NCI-H446 treated with DMSO at 0.1 percent for 48 hours (cell line): ENCODE data around the gene DAZAP2.
"Not testable (repeated sequence)": the region's sequence is repeated elsewhere in the genome, so short reads cannot be mapped to it uniquely, and the experiment has no call there.

ENCODE experiments used
- DNase-seq: peaks from one replicate; lab custom pipeline; 2025; lab: John Stamatoyannopoulos, UW

DAZAP2 gene

DNA sequence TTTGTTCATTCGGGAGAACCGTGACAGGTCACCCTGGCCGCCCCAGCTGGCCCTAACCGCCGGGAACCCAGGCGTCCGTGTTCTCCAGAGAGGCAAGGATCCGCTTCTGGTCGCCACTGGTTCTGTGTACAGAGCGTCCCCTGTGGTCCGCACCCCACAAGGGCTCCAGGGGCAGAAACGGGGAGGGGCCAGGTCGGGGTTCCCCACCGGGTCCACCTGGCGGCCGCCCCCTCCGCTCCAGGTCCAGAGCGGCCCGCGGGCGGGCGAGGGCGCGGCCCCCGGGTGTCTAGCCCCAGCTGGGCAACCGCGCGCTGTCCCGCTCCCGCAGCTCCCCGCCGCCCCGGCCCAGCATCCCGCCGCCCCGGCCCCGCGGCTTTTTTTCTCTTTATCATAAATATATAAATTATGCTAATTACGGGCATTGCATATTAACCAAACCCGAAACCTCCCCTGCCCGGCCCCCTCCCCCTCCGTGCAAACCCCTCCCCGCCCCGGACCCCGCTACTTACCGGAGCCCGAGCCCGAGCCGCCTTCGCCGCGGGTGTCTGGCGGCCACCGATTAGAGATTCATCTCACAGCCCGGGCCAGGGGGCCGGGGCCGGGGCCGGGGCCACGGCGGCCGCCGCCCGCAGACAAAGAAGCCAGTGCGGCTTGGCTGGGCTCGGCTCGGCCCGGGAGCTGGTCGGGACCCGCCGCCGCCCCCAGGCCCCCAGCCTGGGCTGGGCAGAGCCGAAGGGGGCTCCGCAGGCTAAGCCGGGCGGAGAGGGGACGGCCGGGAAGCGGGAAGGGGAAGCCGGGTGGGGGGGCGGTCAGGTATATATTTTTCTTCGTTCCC is 21.3 kb upstream of the DAZAP2 start:
- DNase-seq, result no peak

DNA sequence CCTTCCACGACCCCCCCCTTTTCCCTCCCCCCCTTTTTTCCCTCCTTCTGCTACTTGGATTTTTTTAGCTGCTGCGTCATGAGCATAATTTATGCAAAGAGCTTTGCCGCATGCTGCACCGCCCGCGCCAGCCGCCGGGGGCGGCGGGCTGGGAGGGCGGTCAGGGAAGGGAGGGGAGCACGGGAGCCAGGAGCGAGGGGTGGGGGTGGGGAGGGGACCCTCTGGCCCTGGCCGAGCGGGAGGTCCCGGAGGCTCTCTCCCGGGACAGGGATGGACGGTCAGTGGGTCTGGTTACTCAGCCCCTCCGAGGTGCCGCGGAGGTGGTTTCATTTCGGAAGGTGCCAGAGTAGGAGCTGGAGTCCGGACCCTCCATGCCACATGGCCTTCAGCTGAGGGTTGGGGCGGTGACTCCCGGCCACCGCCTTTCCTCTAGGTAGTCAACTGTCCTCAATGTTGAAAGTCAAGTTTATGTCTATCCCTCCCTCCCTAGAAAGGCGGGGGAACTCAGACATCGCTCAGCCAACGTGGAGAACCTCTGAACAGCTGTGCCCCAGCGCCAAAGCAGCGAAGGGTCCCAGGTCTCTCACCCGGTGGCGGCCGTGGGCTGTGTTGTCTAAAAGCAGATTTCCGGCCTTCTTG is 20.5 kb upstream of the DAZAP2 start, which contains the start of gene POU6F1:
Gene POU6F1, minus strand, starts transcription at position 95 of the 639 bp plus-strand sequence. CDS start 11,226 bp downstream, outside the sequence.
- DNase-seq, result peak; percentile 52

DNA sequence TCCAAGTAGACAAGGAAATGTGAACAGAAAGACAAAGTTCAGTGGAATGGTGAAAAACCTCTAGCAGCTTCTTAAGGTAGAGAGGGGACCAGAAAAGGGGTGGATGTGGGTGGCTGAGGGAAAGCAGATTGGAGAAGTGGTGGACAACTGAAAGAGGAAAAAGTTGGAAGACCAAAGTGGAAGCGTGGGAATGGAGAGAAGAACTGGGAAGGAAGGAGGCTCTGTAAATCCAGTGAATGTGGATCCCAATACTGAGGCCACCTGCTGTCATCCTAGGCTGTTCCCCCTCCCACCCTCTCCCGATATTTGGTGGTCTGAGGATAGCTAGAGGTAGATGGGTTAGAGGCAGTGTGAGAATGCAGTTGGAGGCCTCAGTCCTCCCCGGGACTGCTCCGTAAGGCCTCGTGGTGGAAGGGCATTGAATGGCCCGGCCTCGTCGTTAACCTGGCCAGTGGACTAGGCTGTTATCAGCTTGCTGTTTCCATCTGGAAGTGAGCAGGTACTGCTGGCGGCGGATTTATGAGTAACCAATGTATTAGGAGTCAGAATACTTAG is 19.9 kb upstream of the DAZAP2 start:
- DNase-seq, result no peak

DNA sequence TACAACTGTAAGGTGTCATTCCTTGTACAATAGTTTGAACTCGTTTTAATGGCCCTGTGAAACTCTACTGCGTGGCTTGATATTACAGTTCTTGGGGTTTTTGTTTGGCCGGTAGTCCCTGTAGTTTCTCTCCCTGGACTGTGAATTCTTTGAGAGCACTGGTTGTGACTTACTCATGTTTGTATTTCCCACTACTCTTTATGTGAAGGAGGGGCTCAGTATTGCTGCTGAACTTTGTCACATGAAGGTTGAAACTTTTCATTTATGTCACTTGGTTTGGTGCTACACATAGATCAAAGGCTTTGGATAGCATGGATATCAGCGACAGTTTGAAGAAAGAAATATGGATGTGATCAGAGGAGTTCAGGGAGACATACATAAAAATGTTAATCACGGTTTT is 19.3 kb upstream of the DAZAP2 start:
- no peak for DNase-seq

DNA sequence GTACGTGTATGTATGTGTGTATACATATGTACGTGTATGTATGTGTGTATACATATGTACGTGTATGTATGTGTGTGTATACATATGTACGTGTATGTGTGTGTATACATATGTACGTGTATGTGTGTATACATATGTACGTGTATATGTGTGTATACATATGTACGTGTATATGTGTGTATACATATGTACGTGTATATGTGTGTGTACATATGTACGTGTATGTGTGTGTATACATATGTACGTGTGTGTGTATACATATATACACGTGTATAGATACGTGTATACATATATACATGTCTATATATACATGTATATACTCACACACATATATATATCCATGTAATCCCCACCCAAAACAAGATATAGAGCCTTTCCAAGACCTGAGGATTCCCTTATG is 18.8 kb upstream of the DAZAP2 start:
- not testable (repeated sequence) for DNase-seq

DNA sequence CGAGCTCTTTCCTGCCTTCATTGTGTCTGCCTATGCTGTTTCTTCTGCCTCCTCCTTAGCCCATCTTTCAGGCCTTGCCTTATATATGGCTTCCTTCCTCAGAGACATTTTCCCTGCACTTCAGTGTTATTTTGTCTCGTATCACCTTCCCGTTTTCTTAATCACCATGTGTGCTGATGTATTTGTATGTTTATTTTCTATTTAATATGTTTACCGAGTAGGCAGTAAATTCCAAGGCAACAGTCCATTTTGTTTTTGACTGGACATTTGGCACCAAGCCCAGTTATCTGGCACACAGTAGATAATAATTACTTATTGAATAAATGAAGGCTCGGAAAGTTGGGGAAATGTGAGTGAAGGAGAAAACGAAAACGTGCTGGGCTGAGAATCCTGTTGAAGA is 16.2 kb upstream of the DAZAP2 start:
- no peak for DNase-seq

DNA sequence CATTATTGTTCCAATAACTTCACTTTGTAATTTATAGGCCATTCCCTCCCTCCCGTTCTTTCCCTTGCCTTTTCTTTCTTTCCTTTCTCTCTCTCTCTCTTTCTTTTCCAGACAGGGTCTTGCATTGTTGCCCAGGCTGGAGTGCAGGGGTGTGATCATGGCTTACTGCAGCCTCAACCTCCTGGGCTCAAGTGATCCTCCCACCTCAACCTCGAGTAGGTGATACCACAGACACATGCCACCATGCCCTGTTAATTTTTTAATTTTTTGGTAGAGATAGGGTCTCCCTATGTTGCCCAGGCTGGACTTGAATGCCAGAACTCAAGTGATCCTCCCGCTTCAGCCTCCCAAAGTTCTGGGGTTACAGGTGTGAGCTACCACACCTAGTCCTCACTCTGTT is 14.0 kb upstream of the DAZAP2 start:
- DNase-seq, result no peak

DNA sequence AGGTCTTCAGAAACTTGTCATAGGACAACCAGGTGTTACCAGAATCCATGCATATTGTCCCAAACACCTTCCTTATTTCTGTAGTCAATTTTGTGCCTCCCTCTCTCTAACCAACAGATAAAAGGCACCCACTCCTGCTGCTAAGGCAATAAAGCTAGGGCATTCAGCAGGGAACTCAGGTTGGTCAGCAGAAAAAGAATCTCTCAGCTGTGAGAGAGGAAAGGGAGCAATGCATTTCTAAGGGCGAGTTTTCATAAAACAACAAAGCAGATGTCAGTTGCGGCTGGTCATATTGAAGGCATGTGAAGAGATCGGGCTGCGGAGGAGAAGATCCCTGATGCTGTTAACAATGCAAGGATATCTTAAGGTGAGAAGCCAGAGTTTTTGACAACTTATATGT is 13.4 kb upstream of the DAZAP2 start:
- no peak for DNase-seq

DNA sequence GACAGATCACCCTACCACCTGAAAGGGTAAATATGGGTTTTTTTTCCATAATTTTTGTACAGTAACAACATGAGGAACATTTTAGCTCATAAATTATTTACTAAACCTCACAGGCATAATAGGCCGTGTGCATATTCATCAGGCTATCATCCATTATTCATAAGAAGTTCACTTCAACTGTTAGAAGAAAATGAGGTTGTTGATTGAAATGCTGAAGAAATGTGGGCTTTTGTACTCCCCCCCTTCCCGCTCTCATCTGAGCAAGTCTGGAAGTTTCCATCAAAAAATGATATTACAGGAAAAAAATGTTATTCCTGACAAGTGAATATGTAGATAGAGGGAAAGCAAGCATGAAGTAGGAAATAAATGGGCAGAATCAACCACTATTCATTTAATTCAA is 12.9 kb upstream of the DAZAP2 start:
- no peak for DNase-seq

DNA sequence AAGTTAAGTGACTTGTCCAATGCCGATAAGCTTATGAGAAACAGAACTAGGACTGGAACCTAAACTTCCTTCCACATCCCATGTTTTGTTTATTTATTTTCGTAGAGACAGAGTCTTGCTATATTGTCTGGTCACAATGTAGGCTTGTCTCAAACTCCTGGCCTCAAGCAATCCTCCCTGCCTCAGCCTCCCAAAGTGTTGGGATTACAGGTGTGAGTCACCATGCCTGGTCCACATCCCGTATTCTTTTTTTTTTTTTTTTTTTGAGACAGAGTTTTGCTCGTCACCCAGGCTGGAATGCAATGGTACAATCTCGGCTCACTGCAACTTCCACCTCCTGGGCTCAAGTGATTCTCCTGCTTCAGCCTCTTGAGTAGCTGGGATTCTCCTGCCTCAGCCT is 11.5 kb upstream of the DAZAP2 start:
- not testable (repeated sequence) for DNase-seq

DNA sequence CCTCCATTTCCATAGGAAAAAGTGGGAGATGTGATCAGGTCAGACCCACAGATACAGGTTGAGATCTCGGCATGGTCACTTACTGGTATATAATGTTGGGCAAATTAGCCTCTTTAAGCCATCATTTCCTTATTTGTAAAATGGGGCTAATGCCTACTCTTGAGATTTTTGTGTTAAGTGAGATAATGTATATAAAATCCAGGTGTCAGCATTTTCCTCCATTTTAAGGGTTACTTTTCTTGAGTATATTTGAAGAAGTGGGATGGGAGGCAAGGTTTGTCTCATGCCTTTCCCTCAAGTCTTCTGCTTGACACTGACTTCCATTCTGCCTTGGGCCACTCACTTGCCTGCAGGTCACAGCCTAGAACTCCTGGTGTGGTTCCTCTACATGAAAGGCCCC is 10.7 kb upstream of the DAZAP2 start:
- no peak for DNase-seq

DNA sequence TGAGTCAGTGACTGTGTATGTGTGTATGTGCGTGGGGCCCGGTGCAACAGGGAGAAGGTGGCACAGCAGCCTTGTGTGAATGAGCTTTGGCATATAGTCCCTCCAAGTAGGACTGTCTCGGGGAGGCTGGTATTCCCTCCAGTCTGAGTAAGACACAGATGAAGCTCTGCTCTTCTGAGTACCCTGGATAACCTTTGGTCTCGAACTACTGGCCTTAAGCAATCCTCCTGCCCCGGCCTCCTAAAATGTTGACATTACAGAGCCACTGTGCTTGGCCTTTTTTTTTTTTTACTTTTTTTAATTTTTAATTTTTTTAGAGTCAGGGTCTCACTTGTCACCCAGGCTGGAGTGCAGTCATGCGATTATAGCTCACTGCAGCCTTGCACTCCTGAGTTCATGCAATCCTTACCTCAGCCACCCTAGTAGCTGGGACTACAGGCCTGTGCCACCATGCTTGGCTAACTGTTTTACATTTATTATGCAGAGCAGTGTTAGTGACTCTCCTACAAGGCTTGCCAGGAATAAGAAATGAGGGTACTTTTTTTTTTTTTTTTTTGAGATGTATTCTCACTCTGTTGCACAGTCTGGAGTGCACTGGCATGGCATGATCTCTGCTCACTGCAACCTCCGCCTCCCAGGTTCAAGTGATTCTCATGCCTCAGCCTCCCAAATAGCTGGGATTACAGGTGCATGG is 9.4 kb upstream of the DAZAP2 start:
- no peak for DNase-seq

DNA sequence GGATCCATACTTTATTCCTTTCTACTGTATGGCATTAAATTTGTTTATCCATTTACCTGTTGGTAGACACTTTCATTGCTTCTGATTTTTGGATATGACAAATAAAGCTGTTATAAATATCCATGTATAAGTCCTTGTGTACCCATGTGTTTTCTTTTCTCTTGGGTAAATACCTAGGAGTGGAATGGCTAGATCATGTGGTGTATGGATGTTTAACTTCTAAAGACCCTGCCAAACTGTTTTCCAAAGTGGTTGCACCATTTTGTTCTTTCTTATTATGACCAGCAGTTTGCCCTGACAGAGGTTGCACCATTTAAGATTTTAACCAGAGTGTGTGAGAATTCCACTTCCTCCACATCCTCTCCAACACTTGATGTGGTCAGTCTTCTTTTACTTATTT is 6.0 kb upstream of the DAZAP2 start:
- no peak for DNase-seq

DNA sequence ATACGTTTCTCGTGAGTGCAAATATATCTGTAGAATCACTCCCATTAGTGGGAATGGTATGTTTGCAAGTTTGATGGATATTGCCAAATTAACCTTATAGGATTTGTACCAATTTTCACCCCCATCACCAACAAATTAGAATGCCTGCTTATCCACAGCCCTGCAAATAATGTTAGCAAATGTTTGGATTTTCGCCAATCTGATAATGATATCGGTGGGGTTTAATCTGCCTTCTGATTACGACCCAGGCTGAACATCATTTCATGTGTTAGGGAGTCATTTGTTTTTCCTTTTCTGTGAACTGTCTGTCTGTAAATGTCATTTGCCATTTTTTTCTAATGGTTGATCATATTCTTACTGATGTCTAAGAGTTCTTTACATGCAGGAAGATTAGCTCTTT is 4.1 kb upstream of the DAZAP2 start:
- no peak for DNase-seq

DNA sequence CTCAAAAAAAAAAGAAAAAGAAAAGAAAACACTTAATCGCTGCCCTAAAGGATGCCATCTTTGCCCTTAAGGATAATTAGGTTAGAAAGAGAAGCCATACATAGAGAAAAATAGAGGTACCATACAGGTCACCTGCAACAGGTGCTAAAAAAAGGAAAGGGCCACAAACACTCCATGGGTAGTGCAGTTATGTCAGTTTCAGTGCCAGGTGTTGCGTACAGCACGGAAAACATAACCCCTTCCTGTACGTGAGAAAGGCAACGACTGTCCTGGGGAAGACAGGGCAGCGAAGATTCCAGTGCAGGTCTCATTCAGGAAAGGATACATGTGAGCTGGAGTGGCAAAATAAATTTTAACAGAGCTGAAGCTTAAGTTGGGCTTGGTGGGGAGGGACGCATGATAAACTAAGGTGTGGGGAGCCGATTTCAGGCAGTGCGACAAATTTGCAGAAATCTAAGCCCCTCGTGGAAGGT is 553 bp upstream of the DAZAP2 start:
- DNase-seq, result no peak

DNA sequence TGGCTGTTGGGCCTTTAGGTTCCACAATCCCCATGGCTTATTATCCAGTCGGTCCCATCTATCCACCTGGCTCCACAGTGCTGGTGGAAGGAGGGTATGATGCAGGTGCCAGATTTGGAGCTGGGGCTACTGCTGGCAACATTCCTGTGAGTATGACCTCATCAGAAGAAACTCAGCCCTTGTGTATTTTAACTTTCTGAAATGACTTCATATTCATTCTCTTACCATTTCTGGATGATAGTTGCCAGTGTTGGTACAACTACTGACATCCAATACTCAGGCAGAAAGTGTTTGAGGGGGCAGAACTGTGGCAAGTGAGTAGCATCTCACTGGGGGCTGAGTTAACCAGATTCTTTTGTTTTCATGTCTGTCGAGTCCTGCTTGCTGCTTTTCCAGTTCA is 2.3 kb downstream of the DAZAP2 start:
- no peak for DNase-seq

DNA sequence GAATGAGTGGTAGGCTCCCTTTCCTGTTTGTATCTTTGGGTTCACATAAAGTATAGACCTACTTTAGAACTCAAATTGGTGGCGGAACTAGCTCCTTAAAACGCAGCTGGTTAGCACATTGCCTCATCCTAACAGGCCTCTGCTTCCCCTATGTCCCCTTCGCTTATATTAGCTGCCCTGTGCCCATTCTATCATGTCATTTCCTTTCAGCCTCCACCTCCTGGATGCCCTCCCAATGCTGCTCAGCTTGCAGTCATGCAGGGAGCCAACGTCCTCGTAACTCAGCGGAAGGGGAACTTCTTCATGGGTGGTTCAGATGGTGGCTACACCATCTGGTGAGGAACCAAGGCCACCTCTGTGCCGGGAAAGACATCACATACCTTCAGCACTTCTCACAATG is 3.5 kb downstream of the DAZAP2 start:
- DNase-seq, result no peak

DNA sequence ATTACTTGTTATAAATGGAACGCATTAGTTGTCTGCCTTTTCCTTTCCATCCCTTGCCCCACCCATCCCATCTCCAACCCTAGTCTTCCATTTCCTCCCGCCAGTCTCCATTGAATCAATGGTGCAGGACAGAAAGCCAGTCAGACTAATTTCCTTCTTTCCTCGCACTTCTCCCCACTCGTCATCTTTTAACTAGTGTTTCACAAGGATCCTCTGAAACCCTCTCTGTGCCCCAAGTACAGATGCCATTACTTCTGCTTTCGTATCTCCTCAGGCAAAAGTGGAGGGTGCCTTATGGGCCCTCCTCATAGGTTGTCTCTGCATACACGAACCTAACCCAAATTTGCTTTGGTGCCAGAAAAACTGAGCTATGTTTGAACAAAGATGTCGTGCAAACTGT is 4.2 kb downstream of the DAZAP2 start:
- no peak for DNase-seq

DNA sequence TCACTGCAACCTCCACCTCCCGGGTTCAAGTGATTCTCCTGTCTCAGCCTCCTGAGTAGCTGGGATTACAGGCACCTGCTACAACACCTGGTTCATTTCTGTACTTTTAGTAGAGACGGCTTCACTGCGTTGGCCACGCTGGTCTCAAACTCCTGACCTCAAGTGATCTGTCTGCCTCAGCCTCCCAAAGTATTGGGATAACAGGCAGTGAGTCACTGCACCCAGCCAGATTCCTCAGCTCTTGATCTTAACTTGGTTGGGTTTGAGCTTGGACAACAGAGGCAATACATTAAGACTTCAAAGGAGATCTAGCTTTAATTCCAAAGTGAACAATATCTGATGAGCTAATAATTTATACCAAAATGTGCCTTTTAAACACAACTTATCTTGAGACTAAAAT is 5.6 kb downstream of the DAZAP2 start:
- DNase-seq, result no peak

DNA sequence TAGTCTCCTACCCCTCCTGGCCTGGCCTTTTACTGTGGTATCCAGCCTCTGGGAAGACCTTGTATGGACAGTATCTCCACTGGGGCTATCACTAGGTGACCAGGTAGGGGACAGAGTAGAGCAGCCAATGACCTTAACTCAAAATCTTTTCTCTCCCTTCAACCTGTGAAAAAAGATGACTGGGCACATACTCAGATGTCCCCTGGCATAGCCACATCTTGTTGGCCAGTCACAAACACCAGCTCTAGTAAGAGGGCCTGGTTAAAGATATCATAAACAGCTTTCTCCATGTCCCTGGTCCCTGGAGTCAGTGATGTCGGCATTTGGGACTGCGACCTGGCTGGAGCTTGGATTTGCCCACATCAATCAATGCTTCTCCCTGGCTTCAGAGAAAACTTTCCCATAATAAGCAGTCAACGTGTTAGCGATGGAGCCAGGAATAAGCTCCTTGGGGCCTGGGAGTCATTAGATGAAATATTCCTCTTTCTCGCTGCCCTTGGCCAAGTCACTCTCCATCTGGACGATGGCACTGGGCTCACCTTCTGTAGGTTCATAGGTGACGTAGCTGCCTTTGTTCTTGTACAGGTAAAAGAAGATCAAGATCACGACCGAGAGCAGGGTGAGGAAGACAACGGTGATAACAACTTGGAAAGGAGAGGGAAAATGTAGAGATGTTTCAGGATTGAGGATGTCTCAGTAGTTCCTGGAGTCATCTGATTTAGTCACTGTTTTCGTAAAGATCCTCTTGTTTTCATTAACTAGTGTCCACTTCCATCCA is 7.0 kb downstream of the DAZAP2 start:
- no peak for DNase-seq

DNA sequence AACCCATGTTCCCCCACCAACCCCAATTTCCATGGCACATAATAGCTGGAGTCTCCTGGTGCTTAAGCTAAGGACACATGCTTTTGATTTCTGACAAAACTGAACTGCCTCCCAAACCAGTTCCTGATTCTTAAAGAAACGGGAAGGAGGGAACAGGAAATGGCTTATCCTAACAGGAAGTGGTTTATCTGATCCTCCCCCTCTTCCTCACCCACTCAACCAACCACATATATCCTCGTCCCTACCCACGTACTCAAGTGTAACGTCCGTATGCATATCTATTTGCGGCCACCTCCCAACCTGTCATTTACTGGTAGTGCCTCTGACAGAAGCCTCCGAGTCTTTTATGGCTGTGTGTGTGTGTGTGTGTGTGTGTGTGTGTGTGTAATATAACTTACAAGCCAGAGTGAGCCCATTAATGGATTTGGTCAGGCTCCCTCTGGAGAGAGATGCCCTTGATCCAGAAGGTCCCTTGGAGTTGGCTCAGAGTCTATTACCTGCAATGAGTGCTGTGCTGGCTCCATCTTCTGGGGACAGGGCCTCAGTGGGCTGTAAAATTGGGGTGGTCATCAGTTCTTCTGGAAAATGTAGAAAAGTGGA is 7.7 kb downstream of the DAZAP2 start:
- no peak for DNase-seq
